ENCODE measurements around the gene CSMD2. TPM values are rescaled to one million over a fixed set of nuclear protein-coding genes. Genes with fewer than 3 reads are reported as not detected.

Gene CSMD2
- total RNA-seq, 1 experiment from 2014 or later: 2.8 TPM

DNA sequence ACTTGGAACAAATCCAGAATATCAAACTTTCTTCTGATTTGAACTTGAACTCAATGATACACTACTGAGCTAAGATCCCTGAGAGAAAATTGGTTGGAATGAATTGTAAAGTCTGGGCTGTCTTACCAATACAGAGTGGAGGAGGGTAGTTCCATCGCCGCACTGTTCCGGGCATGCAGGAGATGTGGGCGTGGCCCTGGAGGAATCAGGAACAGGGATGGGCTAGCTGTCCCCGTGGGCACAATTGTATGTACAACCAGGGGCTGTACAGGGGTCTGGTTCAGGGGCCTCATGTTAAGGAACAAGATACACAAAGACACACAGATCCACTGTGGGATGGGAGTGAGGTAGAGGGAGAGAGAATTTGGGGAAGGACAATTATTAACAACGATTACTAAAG, 548.2 kb downstream of the CSMD2 start:
- BruUV-seq (replicated peaks): no TSS peak
- Histone ChIP-seq H3K4me3 (ENCODE audit: low read depth, low read length, poor library complexity, severe bottlenecking) (no peak overlapping the region), H3K36me3 (ENCODE audit: insufficient read depth, low read length, poor library complexity, severe bottlenecking) (no peaks in the 10 kb centered on the region), H3K4me1 (ENCODE audit: insufficient read depth, low read length, poor library complexity, severe bottlenecking) (peaks cover 2% of the 10 kb centered on the region), H3K9me3 (ENCODE audit: low read depth, low read length, poor library complexity, severe bottlenecking) (no peaks in the 10 kb centered on the region), H3K27me3 (replicated peaks; ENCODE audit: insufficient read depth, low read depth, low read length, poor library complexity) (no peaks in the 10 kb centered on the region), H3K27ac (ENCODE audit: low read depth, low read length, poor library complexity, severe bottlenecking) (no peak overlapping the region)
- ChIA-PET CTCF (no interaction called here), POLR2A (ENCODE audit: low non-redundant PET) (no interaction called here)
- TF ChIP-seq EZH2 (IDR thresholded peaks at IDR 0.05; ENCODE audit: borderline replicate concordance, low read depth, low read length, poor library complexity, severe bottlenecking): no peak
- TF ChIP-seq, protein P1, sequence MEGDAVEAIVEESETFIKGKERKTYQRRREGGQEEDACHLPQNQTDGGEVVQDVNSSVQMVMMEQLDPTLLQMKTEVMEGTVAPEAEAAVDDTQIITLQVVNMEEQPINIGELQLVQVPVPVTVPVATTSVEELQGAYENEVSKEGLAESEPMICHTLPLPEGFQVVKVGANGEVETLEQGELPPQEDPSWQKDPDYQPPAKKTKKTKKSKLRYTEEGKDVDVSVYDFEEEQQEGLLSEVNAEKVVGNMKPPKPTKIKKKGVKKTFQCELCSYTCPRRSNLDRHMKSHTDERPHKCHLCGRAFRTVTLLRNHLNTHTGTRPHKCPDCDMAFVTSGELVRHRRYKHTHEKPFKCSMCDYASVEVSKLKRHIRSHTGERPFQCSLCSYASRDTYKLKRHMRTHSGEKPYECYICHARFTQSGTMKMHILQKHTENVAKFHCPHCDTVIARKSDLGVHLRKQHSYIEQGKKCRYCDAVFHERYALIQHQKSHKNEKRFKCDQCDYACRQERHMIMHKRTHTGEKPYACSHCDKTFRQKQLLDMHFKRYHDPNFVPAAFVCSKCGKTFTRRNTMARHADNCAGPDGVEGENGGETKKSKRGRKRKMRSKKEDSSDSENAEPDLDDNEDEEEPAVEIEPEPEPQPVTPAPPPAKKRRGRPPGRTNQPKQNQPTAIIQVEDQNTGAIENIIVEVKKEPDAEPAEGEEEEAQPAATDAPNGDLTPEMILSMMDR (conservative IDR thresholded peaks at IDR 0.05; ENCODE audit: low read depth, low read length): no peak
- DNase-seq (ENCODE audit: low spot score): no peak
- intact Hi-C loops (cut with micrococcal nuclease; ENCODE audit: unreplicated experiment): no loop called here

DNA sequence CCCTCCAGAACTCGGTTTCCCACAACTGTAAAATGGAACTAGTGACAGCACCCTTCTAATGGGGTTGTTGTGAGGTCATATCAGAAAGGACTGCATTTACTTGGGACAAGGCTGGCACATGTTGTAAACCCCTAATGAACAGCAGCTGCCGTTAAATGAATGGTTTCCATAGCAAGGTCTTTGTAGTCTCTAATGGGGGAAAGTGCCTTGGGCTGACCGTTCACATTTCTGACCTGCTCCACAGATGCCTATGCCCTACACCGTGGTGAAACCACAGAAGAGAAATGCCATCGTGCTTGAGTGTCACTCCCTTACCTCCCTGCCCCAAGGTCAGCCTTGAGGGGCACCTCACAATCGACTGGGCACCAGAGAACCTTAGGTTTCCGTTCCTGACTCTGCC, 549.5 kb downstream of the CSMD2 start:
- DNase-seq (ENCODE audit: low spot score): no peak
- Histone ChIP-seq H3K4me1 (ENCODE audit: insufficient read depth, low read length, poor library complexity, severe bottlenecking) (peaks cover 2% of the 10 kb centered on the region), H3K9me3 (ENCODE audit: low read depth, low read length, poor library complexity, severe bottlenecking) (no peaks in the 10 kb centered on the region), H3K4me3 (ENCODE audit: low read depth, low read length, poor library complexity, severe bottlenecking) (no peak overlapping the region), H3K27me3 (replicated peaks; ENCODE audit: insufficient read depth, low read depth, low read length, poor library complexity) (no peaks in the 10 kb centered on the region), H3K27ac (ENCODE audit: low read depth, low read length, poor library complexity, severe bottlenecking) (no peak overlapping the region), H3K36me3 (ENCODE audit: insufficient read depth, low read length, poor library complexity, severe bottlenecking) (no peaks in the 10 kb centered on the region)
- intact Hi-C loops (cut with micrococcal nuclease; ENCODE audit: unreplicated experiment): no loop called here
- CTCF ChIA-PET: no interaction called here
- TF ChIP-seq, protein P1 (conservative IDR thresholded peaks at IDR 0.05; ENCODE audit: low read depth, low read length): no peak
- no peak for TF ChIP-seq EZH2 (IDR thresholded peaks at IDR 0.05; ENCODE audit: borderline replicate concordance, low read depth, low read length, poor library complexity, severe bottlenecking)
- POLR2A ChIA-PET (ENCODE audit: low non-redundant PET): no interaction called here
- no TSS peak for BruUV-seq (replicated peaks)

DNA sequence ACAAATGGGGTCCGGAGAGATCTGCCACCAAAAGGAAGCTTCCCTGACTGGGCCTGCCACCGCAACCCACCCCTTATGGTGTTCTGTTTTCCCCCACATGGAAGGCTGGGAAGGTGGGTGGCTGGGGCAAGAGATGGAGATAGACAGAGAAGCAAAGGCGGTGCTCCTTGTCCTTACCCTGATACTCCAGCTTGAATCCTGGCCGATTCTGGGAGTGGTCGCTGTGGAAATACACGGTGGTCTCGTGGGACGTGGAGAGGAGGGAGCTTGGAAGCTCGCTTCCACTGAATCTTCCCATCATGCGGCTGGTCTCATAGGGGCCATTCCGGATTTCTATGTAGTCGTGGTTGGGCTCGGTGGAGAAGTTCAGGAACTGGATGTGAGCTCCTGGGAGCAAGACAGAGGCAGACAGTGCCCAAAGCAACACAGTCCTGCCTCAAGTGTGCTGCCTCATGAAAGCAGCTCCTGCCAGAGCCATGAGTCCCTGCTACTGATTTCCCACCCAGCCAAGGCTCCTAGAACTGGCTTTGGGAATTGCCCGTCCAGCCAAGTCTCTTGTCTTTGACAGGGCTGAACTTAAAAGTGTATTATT, 554.1 kb downstream of the CSMD2 start:
- ChIA-PET POLR2A (ENCODE audit: low non-redundant PET) (interaction anchor here (0.6 kb wide), 1 partner anchor 656 kb away, joined by 8 read pairs; no protein-coding TSS in a partner anchor), CTCF (interaction anchor here (1.2 kb wide), 1 partner anchor 23 kb away, joined by 3 read pairs; no protein-coding TSS in a partner anchor)
- no peaks in the 10 kb centered on the region for H3K36me3 ChIP-seq (ENCODE audit: insufficient read depth, low read length, poor library complexity, severe bottlenecking)
- DNase-seq (ENCODE audit: low spot score): no peak
- intact Hi-C loops (cut with micrococcal nuclease; ENCODE audit: unreplicated experiment): loop anchor here (5.0 kb wide), 1 partner anchor 139 kb away; the partner anchor contains the start of gene ZSCAN20
- no peaks in the 10 kb centered on the region for H3K9me3 ChIP-seq (ENCODE audit: low read depth, low read length, poor library complexity, severe bottlenecking)
- H3K4me3 ChIP-seq (ENCODE audit: low read depth, low read length, poor library complexity, severe bottlenecking): no peak overlapping the region
- H3K27me3 ChIP-seq (replicated peaks; ENCODE audit: insufficient read depth, low read depth, low read length, poor library complexity): no peaks in the 10 kb centered on the region
- H3K4me1 ChIP-seq (ENCODE audit: insufficient read depth, low read length, poor library complexity, severe bottlenecking): peaks cover 2% of the 10 kb centered on the region
- H3K27ac ChIP-seq (ENCODE audit: low read depth, low read length, poor library complexity, severe bottlenecking): no peak overlapping the region
- no TSS peak for BruUV-seq (replicated peaks)
- TF ChIP-seq, protein P1 (conservative IDR thresholded peaks at IDR 0.05; ENCODE audit: low read depth, low read length): no peak
- no peak for TF ChIP-seq EZH2 (IDR thresholded peaks at IDR 0.05; ENCODE audit: borderline replicate concordance, low read depth, low read length, poor library complexity, severe bottlenecking)
